Right lobe of liver (tissue), 4 donors: Measurements from ENCODE around the gene KIF5B.
"Not testable (repeated sequence)": the region's sequence is repeated elsewhere in the genome, so short reads cannot be mapped to it uniquely, and the experiment has no call there.

Experiments
- POLR2A ChIP-seq: fragments of 450-650 bp; IDR thresholded peaks from one replicate; pipeline ENCODE4 v1.6.1; 2017; ENCODE audit warnings: antibody characterized with exemption, mild to moderate bottlenecking
- TF ChIP-seq, protein P1 (sequence below), 4 donors: fragments of 200-600 bp in 3 of 4; fragments of 450-650 bp in 1 of 4; IDR thresholded peaks; one replicate each; pipeline versions ENCODE4 v1.5.1 to v1.8.0; 2016 to 2022; ENCODE audit warnings: antibody characterized with exemption in 4 of 4, mild to moderate bottlenecking in 2 of 4
- donor health status: DM: no; HTN: no; CAD: no.
- donor health status: DM: no; HTN: no; CAD: no.
- donor health status: DM: no; HTN: yes; CAD: no.

DNA sequence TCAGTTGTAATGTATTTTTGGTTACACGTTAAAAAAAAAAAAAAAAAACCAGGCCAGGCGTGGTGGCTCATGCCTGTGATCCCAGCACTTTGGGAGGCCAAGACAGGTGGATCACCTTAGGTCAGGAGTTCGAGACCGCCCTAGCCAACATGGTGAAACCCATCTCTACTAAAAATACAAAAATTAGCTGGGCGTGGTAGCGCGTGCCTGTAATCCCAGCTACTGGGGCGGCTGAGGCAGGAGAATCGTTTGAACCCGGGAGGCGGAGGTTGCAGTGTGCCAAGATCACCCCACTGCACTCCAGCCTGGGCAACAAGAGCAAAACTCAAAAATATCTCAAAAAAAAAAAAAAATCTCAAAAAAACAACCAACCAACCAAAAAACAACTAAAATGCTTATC, 2.8 kb downstream of the KIF5B start:
- TF ChIP-seq, protein P1, sequence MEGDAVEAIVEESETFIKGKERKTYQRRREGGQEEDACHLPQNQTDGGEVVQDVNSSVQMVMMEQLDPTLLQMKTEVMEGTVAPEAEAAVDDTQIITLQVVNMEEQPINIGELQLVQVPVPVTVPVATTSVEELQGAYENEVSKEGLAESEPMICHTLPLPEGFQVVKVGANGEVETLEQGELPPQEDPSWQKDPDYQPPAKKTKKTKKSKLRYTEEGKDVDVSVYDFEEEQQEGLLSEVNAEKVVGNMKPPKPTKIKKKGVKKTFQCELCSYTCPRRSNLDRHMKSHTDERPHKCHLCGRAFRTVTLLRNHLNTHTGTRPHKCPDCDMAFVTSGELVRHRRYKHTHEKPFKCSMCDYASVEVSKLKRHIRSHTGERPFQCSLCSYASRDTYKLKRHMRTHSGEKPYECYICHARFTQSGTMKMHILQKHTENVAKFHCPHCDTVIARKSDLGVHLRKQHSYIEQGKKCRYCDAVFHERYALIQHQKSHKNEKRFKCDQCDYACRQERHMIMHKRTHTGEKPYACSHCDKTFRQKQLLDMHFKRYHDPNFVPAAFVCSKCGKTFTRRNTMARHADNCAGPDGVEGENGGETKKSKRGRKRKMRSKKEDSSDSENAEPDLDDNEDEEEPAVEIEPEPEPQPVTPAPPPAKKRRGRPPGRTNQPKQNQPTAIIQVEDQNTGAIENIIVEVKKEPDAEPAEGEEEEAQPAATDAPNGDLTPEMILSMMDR (IDR thresholded peaks at IDR 0.05), result not testable (repeated sequence)
- TF ChIP-seq POLR2A, result not testable (repeated sequence)
